Measurements from ENCODE around the gene GAGE2A. TPM values are rescaled to one million over a fixed set of nuclear protein-coding genes. Genes with fewer than 3 reads are reported as not detected.

The GAGE2A gene
- total RNA-seq, 4 donors from 2014 or later, result not detected

- TF ChIP-seq CTCF (IDR thresholded peaks at IDR 0.05; ENCODE audit: low read depth), result no peak
Measured at GRCh38 chrX:49610718-49611310, 21.5 kb downstream of the GAGE2A start.

- no peak for TF ChIP-seq CTCF (IDR thresholded peaks at IDR 0.05; ENCODE audit: low read depth)
Measured at GRCh38 chrX:49618574-49618973, 29.3 kb downstream of the GAGE2A start.

GRCh38 chrX:49627086-49627777 is 37.9 kb downstream of the GAGE2A start:
- TF ChIP-seq CTCF (IDR thresholded peaks at IDR 0.05; ENCODE audit: low read depth), result no peak

GRCh38 chrX:49644991-49645637 is 55.8 kb downstream of the GAGE2A start:
- no peak for TF ChIP-seq CTCF (IDR thresholded peaks at IDR 0.05; ENCODE audit: low read depth)

Other genes with a start within 250 kb of the GAGE2A start
- not detected for gene GAGE12C, start 57.3 kb upstream of the GAGE2A start, total RNA-seq
- gene GAGE12D, start 47.8 kb upstream of the GAGE2A start, total RNA-seq, result not detected
- gene GAGE12E, start 38.2 kb upstream of the GAGE2A start, total RNA-seq, result not detected
- gene GAGE12F, start 28.7 kb upstream of the GAGE2A start, total RNA-seq, result not detected
- not detected for gene GAGE12G, start 19.1 kb upstream of the GAGE2A start, total RNA-seq
- not detected for gene GAGE12H, start 9.5 kb upstream of the GAGE2A start, total RNA-seq
- gene GAGE1, start 9.5 kb downstream of the GAGE2A start, total RNA-seq, result not detected
- gene PAGE1, start 106.5 kb downstream of the GAGE2A start, total RNA-seq, result 1 to 10 TPM in 1 of 4 donors, not detected in 3; 1.9 TPM
- gene PAGE4, start 239.8 kb downstream of the GAGE2A start, total RNA-seq, result not detected